ENCODE data around the gene COPS8. TPM values are rescaled to one million over a fixed set of nuclear protein-coding genes. Genes with fewer than 3 reads are reported as not detected.
A peak's percentile ranks its signal among the peaks of the same experiment; 100 is the strongest.

Gene COPS8
- total RNA-seq, 1 experiment from 2014 or later, result 544 TPM

DNA sequence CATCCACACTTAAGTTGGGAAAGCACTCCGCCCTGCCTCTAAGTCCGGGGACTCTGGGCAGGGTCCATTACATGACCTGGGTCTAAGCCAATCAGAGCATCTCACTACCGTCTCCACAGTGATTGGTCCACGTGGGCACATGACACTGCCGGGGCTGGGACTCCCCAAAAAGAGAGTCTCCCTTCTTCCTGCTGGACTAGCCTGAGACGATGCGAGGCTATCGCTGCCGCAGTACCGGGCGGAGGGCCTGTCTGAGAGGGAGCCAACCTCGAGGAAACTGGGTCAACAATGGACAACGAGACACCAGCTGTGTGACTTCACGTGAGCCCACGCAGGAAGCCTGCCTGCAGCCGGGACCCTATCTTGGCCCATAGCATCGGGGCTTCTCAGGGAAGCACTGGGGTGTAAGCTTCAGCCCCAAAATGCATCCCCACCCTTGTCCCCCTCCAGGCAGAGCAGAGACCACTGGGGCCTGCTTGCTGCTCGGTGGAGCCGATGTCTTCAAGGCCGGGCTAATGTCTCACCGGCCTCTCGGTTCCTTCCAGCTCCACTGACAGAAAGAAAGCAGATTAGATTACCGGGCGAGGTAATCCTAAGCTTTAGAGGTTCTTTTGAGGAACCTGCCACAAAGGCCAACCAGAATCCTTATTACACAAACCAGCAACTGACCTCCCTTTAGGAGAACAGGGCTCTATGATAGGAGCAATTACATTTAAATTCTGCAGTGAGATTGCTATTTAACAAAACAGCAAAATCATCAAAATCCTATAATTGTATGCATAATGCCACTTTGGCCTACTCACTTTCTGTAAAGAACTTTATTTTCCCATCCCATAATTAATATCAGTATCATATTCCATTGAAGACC is 21.3 kb upstream of the COPS8 start:
- no peak for DNase-seq (ENCODE audit: low read depth)

GRCh38 chr2:237065071-237065377 is 20.7 kb upstream of the COPS8 start:
- DNase-seq (ENCODE audit: low read depth), result no peak

DNA sequence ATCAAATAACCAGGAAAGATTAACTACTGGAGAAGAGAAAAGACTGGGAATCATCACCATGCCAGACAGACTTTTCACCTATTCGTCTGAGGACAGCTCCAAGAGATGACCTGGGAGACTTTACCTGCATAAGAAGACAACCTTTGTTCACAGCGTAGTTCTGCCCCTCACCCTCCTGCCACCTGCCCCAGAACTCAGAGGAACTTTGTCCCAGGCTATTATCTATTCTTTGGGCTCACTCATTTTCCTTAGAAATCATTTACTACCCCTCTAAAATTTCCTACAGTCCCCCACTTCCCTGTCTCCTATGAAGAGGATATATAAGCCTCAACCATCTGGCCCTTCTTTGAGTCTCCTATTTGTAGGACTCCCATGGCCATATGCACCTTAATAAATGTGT is 19.3 kb upstream of the COPS8 start:
- no peak for DNase-seq (ENCODE audit: low read depth)

- DNase-seq (ENCODE audit: low read depth), result no peak
These were observed 17.6 kb upstream of the COPS8 start for GRCh38 chr2:237068005-237068576.

DNA sequence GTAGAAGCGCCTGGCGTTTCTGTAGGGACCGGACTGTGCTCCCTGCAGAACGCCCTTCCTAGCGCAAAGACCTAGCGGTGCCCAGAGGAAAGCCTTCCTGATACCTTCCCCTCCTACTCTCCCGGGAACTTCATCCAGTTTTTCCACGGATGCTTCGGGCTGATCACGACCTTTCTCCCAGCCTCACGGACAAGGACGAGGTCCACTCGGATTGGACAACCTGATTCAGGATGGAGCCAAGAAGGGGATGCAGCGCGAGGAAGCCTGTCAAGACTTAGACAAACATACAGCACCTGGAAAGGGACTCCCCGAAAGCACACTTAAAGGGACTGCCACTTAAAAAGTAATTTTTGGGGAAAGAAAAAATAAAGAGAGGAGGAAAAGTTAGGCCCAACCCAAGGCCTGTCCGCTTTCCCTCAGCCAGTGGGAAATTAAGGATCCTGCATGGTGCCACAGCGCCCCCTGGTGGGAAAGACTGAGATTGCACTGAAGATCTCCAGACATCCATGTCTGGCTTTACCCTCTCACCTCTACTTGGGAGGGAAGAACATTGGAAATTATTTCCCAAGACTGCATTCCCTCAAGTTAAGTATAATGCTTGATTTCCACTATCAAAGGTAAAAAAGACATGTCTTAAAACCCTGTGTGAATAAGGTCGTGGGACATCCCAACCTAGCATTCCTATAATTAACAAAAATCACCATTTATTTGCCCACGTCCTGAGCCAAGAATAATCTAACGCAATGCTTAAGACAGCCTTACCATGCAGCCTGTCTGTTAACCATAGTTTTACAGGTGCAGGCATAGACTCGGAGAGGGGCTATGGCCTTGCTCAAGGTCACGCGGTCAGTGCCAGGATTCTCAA is 13.4 kb upstream of the COPS8 start:
- DNase-seq (ENCODE audit: low read depth), result peak; percentile 52

- peak; percentile 53 for DNase-seq (ENCODE audit: low read depth)
These were observed 12.1 kb upstream of the COPS8 start for GRCh38 chr2:237073552-237073951.

- DNase-seq (ENCODE audit: low read depth), result no peak
These were observed 11.3 kb upstream of the COPS8 start for GRCh38 chr2:237074211-237074993.

DNA sequence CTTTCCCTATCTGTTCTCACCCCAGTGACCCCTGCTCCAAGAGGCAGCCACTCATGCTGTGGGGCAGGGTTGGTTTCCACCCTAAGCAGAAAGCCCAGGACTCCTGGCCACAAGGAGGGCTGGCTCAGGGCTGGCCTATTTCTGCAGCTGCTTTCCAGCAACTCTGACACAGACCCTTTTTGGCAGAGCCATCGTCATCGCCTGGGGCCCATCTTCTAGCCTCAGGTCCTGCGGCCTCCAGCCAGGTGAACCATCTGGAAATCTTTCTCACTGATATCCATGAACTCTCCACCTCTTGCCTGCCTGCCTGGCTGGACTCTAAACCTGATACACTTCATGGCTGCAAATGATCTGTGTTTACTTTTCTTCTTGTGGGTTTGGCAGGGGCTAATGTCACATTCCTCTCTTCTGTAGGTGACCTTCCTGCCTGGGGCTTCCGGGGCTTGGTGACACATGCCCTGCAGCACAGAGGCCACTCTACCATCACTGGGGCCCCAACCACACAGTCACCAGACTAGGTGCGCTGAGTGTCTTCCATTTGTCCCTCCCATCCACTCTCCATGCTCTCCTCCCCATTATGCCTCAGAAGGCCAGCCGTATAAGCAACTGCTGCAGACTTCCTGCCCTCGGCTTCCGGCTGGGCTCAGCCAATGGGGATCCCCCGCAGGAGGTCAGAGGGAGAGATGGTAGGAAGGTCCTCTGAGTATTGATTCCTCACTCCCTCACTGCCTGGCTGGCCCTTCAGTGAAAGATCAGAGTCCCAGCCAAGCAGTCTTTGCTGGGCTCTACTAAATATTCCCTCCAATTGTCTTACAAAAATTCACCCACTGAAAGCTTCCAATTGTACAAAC is 9.7 kb upstream of the COPS8 start:
- no peak for DNase-seq (ENCODE audit: low read depth)

- DNase-seq (ENCODE audit: low read depth), result no peak
These were observed 4.1 kb upstream of the COPS8 start for GRCh38 chr2:237081596-237081995.

DNA sequence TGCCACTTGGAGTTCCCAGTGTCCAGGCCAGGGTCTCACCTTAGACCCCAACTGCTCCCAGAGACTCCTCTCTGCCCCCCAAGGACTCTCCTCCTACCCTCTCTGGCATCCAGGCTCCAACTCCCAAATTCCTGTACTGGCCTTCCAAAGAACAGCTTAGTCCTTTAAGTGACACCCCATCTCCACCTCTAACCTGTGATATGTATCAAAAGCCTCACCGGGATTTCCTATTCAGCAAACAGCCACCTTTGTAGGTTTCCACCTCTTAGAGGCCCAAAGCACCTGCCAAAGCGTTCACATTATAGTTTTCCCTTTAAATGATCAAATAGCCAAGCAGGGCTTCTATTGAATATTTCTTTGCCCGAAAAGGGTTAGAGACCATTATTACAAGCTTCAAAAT is 2.7 kb upstream of the COPS8 start:
- DNase-seq (ENCODE audit: low read depth), result no peak

- DNase-seq (ENCODE audit: low read depth), result no peak
These were observed 1.2 kb upstream of the COPS8 start for GRCh38 chr2:237084444-237084843.

DNA sequence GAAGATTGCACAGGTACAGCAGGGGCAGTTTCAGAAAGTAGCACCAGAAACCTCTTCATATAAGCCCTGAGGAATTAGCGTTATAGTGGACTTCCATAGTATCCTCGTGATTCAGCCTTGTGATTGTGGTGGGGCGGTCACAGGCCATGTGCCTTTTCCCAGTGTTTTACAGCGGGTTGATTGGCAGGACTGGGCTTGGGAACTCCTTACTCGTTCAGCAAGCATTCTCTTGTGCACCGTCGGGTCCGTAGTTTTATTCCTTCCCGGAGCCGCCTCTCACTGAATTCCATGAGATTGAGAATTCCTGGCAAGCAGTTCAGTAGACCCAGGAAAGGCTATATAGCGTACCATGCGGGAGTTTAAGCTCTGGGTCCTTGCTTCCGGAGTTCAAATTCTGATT is 5.2 kb downstream of the COPS8 start:
- peak; percentile 59 for DNase-seq (ENCODE audit: low read depth)

- peak; percentile 92 for DNase-seq (ENCODE audit: low read depth)
These were observed 6.2 kb downstream of the COPS8 start for GRCh38 chr2:237091779-237092436.

- DNase-seq (ENCODE audit: low read depth), result no peak
These were observed 6.8 kb downstream of the COPS8 start for GRCh38 chr2:237092506-237092905.

DNA sequence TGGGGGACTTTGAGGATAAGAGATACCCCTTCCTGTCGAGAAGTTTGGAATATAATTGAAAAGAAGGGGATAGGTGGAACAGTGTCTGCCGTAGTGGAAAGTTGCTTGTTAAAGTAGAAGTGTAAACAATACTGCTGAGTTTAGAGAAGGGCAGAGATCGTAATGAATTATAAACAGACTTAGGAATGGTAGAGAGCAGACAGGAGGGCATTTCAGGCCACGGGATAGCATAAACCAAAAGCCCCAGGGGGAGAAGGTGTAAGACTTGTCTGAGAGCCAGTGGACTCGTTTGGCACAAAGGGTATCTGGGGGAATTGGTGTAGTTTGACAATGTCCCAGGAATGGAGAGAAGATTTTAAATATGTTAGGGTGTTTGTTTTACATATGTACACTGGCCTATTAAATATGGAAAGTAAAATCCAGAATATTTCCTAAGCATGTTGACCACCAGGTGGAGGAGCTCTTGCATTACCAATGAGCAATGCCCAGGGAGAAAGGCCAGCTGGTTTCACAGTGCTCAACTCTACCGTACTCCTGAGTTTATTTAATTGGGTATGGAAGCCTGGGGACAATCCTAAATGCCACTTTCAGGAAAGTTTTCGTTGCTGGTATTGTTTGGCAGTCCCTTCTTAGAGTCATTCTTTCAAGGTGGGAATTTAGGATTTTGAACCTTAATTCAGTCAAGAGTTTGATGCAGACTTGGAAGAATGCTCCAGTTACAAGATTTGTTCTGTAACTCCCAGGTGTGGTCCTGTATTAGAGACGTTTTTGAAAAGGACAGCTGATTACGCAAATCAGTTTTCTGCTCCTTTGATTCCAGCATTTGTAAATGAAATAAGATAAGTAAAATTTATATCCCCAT is 7.5 kb downstream of the COPS8 start:
- DNase-seq (ENCODE audit: low read depth), result peak; percentile 83

DNA sequence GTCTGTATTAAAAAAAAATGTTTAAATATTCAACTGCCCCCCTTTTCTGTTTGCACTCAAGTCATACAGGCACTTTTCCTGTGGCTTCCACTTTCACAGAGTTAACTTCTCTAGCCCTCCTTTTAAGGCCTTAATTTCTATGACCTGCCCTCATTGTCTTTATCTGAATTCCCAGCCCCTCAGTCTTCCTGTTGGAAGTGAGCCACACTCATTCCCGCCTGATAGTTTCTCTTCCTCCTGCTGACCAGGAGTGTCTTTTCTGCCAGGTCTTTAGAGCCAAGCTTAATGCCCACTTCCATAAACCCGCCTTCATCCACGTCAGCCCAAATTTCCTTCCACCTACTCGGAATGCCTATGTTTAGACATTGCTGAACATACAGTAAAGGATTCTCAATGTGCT is 10.5 kb downstream of the COPS8 start:
- DNase-seq (ENCODE audit: low read depth), result no peak

DNA sequence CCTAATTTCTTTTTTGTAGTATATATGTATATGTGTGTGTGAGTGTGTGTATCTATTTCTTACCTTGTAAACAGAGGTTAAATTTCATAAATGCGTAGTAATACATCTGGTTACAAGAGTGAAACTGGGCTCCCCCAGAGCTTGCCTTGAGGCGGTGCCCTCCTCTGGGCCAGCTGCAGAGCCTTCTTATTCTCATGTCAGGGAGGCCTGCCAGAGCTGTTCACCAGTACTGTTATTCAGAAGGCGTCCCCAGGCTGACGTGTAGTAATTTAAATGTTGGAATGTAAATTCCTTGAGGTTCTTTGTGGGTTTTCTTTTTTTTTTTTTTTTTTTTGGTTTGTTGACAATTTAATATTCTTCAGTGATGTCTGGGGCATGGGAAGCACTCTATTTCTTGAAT is 11.2 kb downstream of the COPS8 start:
- DNase-seq (ENCODE audit: low read depth), result peak; percentile 90

DNA sequence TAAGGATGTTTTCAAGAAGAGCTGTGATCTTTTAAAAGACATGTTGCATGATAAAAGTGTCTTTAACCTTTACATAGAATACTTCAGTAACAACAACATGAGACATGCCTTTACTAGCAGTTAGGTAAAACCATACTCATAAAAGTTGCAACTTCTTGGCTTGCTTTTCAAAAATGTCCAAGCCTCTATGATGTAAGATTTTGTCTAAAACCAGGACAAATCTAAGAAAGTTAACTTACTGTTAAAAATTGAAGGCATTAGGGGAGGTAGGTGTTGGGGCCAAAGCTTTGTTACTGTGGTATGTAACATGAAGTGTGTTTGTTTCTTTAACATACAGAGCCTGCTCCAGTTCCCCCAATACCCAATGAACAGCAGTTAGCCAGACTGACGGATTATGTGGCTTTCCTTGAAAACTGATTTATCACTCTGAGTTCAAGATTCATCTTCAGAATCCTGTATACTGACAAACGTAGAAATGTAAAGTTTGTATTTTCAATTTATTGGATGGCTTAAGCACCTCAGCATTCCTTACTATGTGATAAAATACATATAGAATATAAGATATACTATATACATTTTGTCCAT is 11.7 kb downstream of the COPS8 start:
- peak; percentile 62 for DNase-seq (ENCODE audit: low read depth)
